Measurements from ENCODE around the gene ZNF516.
"Not testable (repeated sequence)": the region's sequence is repeated elsewhere in the genome, so short reads cannot be mapped to it uniquely, and the experiment has no call there.

ZNF516 gene

GRCh38 chr18:76495006-76495370 is at the start of gene ZNF516:
TSS of gene ZNF516 (minus strand) at chr18:76495242. CDS start at chr18:76443054, 52,188 bp downstream.
- DNase-seq (ENCODE audit: low spot score): peak; percentile 31

GRCh38 chr18:76538846-76539245 is 43.8 kb upstream of the ZNF516 start:
- no peak for DNase-seq (ENCODE audit: low spot score)

GRCh38 chr18:76537621-76538020 is 42.6 kb upstream of the ZNF516 start:
- DNase-seq (ENCODE audit: low spot score): no peak

- not testable (repeated sequence) for DNase-seq (ENCODE audit: low spot score)
Observed at GRCh38 chr18:76536593-76536992, 41.6 kb upstream of the ZNF516 start.

GRCh38 chr18:76532875-76533274 is 37.8 kb upstream of the ZNF516 start:
- DNase-seq (ENCODE audit: low spot score): no peak

GRCh38 chr18:76530846-76531245 is 35.8 kb upstream of the ZNF516 start:
- no peak for DNase-seq (ENCODE audit: low spot score)

GRCh38 chr18:76530391-76530790 is 35.3 kb upstream of the ZNF516 start:
- DNase-seq (ENCODE audit: low spot score): no peak

GRCh38 chr18:76529433-76529811 is 34.4 kb upstream of the ZNF516 start:
- DNase-seq (ENCODE audit: low spot score): no peak

GRCh38 chr18:76528477-76529432 is 33.7 kb upstream of the ZNF516 start:
- DNase-seq (ENCODE audit: low spot score): no peak

- no peak for DNase-seq (ENCODE audit: low spot score)
Observed at GRCh38 chr18:76525911-76526310, 30.9 kb upstream of the ZNF516 start.

- no peak for DNase-seq (ENCODE audit: low spot score)
Observed at GRCh38 chr18:76524900-76525698, 30.1 kb upstream of the ZNF516 start.

GRCh38 chr18:76524477-76524876 is 29.4 kb upstream of the ZNF516 start:
- no peak for DNase-seq (ENCODE audit: low spot score)

- DNase-seq (ENCODE audit: low spot score): no peak
Observed at GRCh38 chr18:76522551-76522950, 27.5 kb upstream of the ZNF516 start.

- DNase-seq (ENCODE audit: low spot score): no peak
Observed at GRCh38 chr18:76522122-76522503, 27.1 kb upstream of the ZNF516 start.

GRCh38 chr18:76521417-76522121 is 26.5 kb upstream of the ZNF516 start:
- no peak for DNase-seq (ENCODE audit: low spot score)

- DNase-seq (ENCODE audit: low spot score): no peak
Observed at GRCh38 chr18:76518860-76519538, 24.0 kb upstream of the ZNF516 start.

GRCh38 chr18:76518123-76518859 is 23.2 kb upstream of the ZNF516 start:
- no peak for DNase-seq (ENCODE audit: low spot score)

- no peak for DNase-seq (ENCODE audit: low spot score)
Observed at GRCh38 chr18:76515576-76515975, 20.5 kb upstream of the ZNF516 start.

- DNase-seq (ENCODE audit: low spot score): no peak
Observed at GRCh38 chr18:76514573-76514972, 19.5 kb upstream of the ZNF516 start.

- DNase-seq (ENCODE audit: low spot score): no peak
Observed at GRCh38 chr18:76507830-76508385, 12.9 kb upstream of the ZNF516 start.
